Endothelial cell of coronary artery (primary cell): ENCODE data around the gene TESMIN. TPM values are rescaled to one million over a fixed set of nuclear protein-coding genes. Genes with fewer than 3 reads are reported as not detected.

Experiments
- total RNA-seq: library from RNA; depleted of rRNA; stranded (reverse); fragments of >200 nt; gene quantifications from 2 replicates; pipeline ENCODE4 v1.2.3, GENCODE V29; 2014

Gene TESMIN, protein sequence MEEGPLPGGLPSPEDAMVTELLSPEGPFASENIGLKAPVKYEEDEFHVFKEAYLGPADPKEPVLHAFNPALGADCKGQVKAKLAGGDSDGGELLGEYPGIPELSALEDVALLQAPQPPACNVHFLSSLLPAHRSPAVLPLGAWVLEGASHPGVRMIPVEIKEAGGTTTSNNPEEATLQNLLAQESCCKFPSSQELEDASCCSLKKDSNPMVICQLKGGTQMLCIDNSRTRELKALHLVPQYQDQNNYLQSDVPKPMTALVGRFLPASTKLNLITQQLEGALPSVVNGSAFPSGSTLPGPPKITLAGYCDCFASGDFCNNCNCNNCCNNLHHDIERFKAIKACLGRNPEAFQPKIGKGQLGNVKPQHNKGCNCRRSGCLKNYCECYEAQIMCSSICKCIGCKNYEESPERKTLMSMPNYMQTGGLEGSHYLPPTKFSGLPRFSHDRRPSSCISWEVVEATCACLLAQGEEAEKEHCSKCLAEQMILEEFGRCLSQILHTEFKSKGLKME
- total RNA-seq, result 0.54 and 0.66 TPM in 2 replicates

GRCh38 chr11:68751331-68751856, at the start of gene TESMIN:
Gene TESMIN, minus strand, starts transcription at chr11:68751520. Its CDS starts 860 bp downstream, at chr11:68750660.

GRCh38 chr11:68684385-68685356, 66.6 kb downstream of the TESMIN start, which contains the start of gene GAL:
Gene GAL, plus strand, starts transcription at chr11:68684544. Its CDS starts 380 bp downstream, at chr11:68684924.

Other genes with a start within 250 kb of the TESMIN start
- 0.28 and 2.7 TPM in 2 replicates for gene GAL, start 67.0 kb downstream of the TESMIN start, total RNA-seq
- gene CPT1A, start 90.4 kb upstream of the TESMIN start, total RNA-seq, result 66.5 and 109 TPM in 2 replicates
- gene MRPL21, start 152.3 kb upstream of the TESMIN start, total RNA-seq, result 75.7 and 100 TPM in 2 replicates
- 8.5 and 9.8 TPM in 2 replicates for gene IGHMBP2, start 152.4 kb upstream of the TESMIN start, total RNA-seq
- gene MRGPRD, start 229.5 kb upstream of the TESMIN start, total RNA-seq, result not detected in 2 replicates